A549 (cell line): ENCODE measurements around the gene SARDH. TPM values are rescaled to one million over a fixed set of nuclear protein-coding genes. Genes with fewer than 3 reads are reported as not detected.

Source experiments
- ATAC-seq, 2 experiments: fragments of 200-7000 bp in 1 of 2; fragments of >200 bp in 1 of 2; cut with Nextera tagmentation in 1 of 2; cut with Tn5 transposase in 1 of 2; 3 replicates each; pipeline versions ENCODE4 v1.8.0 to v1.9.1; 2018 to 2020; ENCODE audit warnings: mild to moderate bottlenecking in 1 of 2, moderate library complexity in 1 of 2
- CTCF ChIA-PET: fragments of 300-600 bp; sonication (Branson Sonifier 250); formaldehyde crosslinking; extraction: SDS; loops from one replicate; lab custom pipeline; 2021; ENCODE audit warnings: antibody characterized with exemption, inconsistent platforms; lab: Yijun Ruan, JAX
- POLR2A ChIA-PET: fragments of 350-600 bp; formaldehyde crosslinking; extraction: SDS; loops from one replicate; lab custom pipeline; 2021; ENCODE audit warnings: antibody characterized with exemption, inconsistent platforms; lab: Yijun Ruan, JAX
- DNase-seq, 2 experiments: peaks; one replicate each; pipeline versions ENCODE4 v3.0.0 to v3.0.0-alpha.2; 2011 to 2016; ENCODE audit warnings: low read depth in 1 of 2, low spot score in 1 of 2
- FAIRE-seq: peaks from 2 replicates; lab custom pipeline; 2011; peaks lifted over from hg19 to GRCh38; lab: Jason Lieb, UNC
- H3K27ac ChIP-seq, 2 experiments: fragments of >200 bp; sonication (Bioruptor Twin); formaldehyde crosslinking; 3 replicates each; pipeline ENCODE4 v1.5.1; 2016 to 2017
- H3K4me1 ChIP-seq: fragments of >200 bp; sonication (Bioruptor Twin); formaldehyde crosslinking; 3 replicates; pipeline ENCODE4 v1.6.1; 2016
- H3K4me2 ChIP-seq: fragments of >200 bp; sonication (Bioruptor Twin); formaldehyde crosslinking; 3 replicates; pipeline ENCODE4 v1.6.1; 2016
- H3K4me3 ChIP-seq: fragments of >200 bp; sonication (Bioruptor Twin); formaldehyde crosslinking; 3 replicates; pipeline ENCODE4 v1.5.1; 2016
- H3K9me3 ChIP-seq: fragments of >200 bp; sonication (Bioruptor Twin); formaldehyde crosslinking; 3 replicates; pipeline ENCODE4 v1.6.1; 2016
- CBX2 ChIP-seq: fragments of 200-600 bp; sonication (generic); IDR thresholded peaks from 2 replicates; pipeline ENCODE4 v1.6.1; 2016; ENCODE audit warnings: low read depth, mild to moderate bottlenecking, borderline replicate concordance
- CEBPB ChIP-seq, 2 experiments: fragments of >200 bp in 1 of 2; sonication (Bioruptor Twin) in 1 of 2; formaldehyde crosslinking in 1 of 2; IDR thresholded peaks; 2 replicates each; pipeline ENCODE4 v1.6.1; 2012 to 2016
- CHD2 ChIP-seq: fragments of 150-350 bp; IDR thresholded peaks from 2 replicates; pipeline ENCODE4 v1.6.1; 2014; ENCODE audit warnings: low read length; ENCODE audit not compliant: partially characterized antibody
- CHD4 ChIP-seq: fragments of 200-600 bp; sonication (generic); IDR thresholded peaks from 2 replicates; pipeline ENCODE4 v1.6.1; 2016; ENCODE audit warnings: antibody characterized with exemption, mild to moderate bottlenecking, borderline replicate concordance
- EHF ChIP-seq: fragments of 250-450 bp; sonication (Bioruptor Pico); IDR thresholded peaks from 2 replicates; pipeline ENCODE4 v1.5.0; 2020; ENCODE audit warnings: mild to moderate bottlenecking
- EP300 ChIP-seq, 2 experiments: fragments of >200 bp; sonication (Bioruptor Twin); formaldehyde crosslinking; IDR thresholded peaks; 2 replicates in 1 of 2; 3 replicates in 1 of 2; pipeline ENCODE4 v1.6.1; 2016 to 2017
- ESRRA ChIP-seq: fragments of 150-350 bp; IDR thresholded peaks from 2 replicates; pipeline ENCODE4 v1.6.1; 2014; ENCODE audit warnings: mild to moderate bottlenecking, low read length, borderline replicate concordance
- FOSL2 ChIP-seq, 2 experiments: fragments of 450-650 bp in 1 of 2; fragments of >200 bp in 1 of 2; sonication (Bioruptor Twin) in 1 of 2; formaldehyde crosslinking; IDR thresholded peaks; 2 replicates each; pipeline versions ENCODE4 v1.5.0 to v1.6.1; 2016 to 2020; ENCODE audit warnings: mild to moderate bottlenecking in 1 of 2, moderate library complexity in 1 of 2
- GATA3 ChIP-seq: IDR thresholded peaks from 2 replicates; pipeline ENCODE4 v1.6.1; 2012; ENCODE audit warnings: borderline replicate concordance
- HDAC2 ChIP-seq: fragments of 200-600 bp; sonication (generic); IDR thresholded peaks from 2 replicates; pipeline ENCODE4 v1.6.1; 2016
- HOXB13 ChIP-seq: fragments of 250-450 bp; sonication (Bioruptor Pico); IDR thresholded peaks from 2 replicates; pipeline ENCODE4 v1.5.0; 2020; ENCODE audit warnings: low read depth, mild to moderate bottlenecking, moderate library complexity
- JUN ChIP-seq, 2 experiments: fragments of >200 bp; sonication (Bioruptor Twin); formaldehyde crosslinking; IDR thresholded peaks; 2 replicates in 1 of 2; 3 replicates in 1 of 2; pipeline ENCODE4 v1.6.1; 2016 to 2017
- JUNB ChIP-seq: fragments of >200 bp; sonication (Bioruptor Twin); formaldehyde crosslinking; IDR thresholded peaks from 2 replicates; pipeline ENCODE4 v1.6.1; 2016
- KDM1A ChIP-seq: fragments of 200-600 bp; sonication (generic); IDR thresholded peaks from 2 replicates; pipeline ENCODE4 v1.6.1; 2016; ENCODE audit warnings: low read depth, mild to moderate bottlenecking
- NFE2L2 ChIP-seq: fragments of 150-350 bp; conservative IDR thresholded peaks from 2 replicates; pipeline ENCODE4 v1.6.1; 2014; ENCODE audit warnings: low read length
- NPAS2 ChIP-seq: fragments of 250-450 bp; sonication (Bioruptor Pico); IDR thresholded peaks from 2 replicates; pipeline ENCODE4 v1.8.0; 2022; ENCODE audit warnings: mild to moderate bottlenecking, moderate library complexity, borderline replicate concordance
- NR3C1 ChIP-seq: fragments of >200 bp; sonication (Bioruptor Twin); formaldehyde crosslinking; IDR thresholded peaks from 3 replicates; pipeline ENCODE4 v1.6.1; 2017
- POLR2A ChIP-seq: IDR thresholded peaks from 2 replicates; pipeline ENCODE4 v1.6.1; 2012; ENCODE audit warnings: mild to moderate bottlenecking, low read length
- RCOR1 ChIP-seq: fragments of 150-350 bp; IDR thresholded peaks from 2 replicates; pipeline ENCODE4 v1.6.1; 2014; ENCODE audit warnings: antibody characterized with exemption, low read length, low read depth
- RFX5 ChIP-seq: fragments of 450-650 bp; IDR thresholded peaks from 2 replicates; pipeline ENCODE4 v1.7.1; 2014; ENCODE audit warnings: antibody characterized with exemption, mild to moderate bottlenecking, moderate library complexity
- RNF2 ChIP-seq: fragments of 200-600 bp; sonication (generic); IDR thresholded peaks from 2 replicates; pipeline ENCODE4 v1.6.1; 2016; ENCODE audit warnings: low read depth, mild to moderate bottlenecking, antibody characterized with exemption, moderate library complexity, borderline replicate concordance
- SMC3 ChIP-seq: fragments of >200 bp; sonication (Bioruptor Twin); formaldehyde crosslinking; IDR thresholded peaks from 3 replicates; pipeline ENCODE4 v1.6.1; 2018; ENCODE audit warnings: inconsistent platforms
- TFCP2L1 ChIP-seq: fragments of 250-450 bp; sonication (Bioruptor Pico); IDR thresholded peaks from 2 replicates; pipeline ENCODE4 v1.5.0; 2021; ENCODE audit warnings: mild to moderate bottlenecking
- ZNF302 ChIP-seq: fragments of 250-450 bp; sonication (Bioruptor Pico); IDR thresholded peaks from 2 replicates; pipeline ENCODE4 v1.9.0; 2021; ENCODE audit warnings: inconsistent platforms, mild to moderate bottlenecking, moderate library complexity
- whole genome bisulfite sequencing: methylation state at CpG from one replicate; pipeline ENCODE4 v1.1.6; 2017; ENCODE audit errors: missing lambda C conversion rate; 5-methylcytosine and 5-hydroxymethylcytosine counted together
- polyA plus RNA-seq, 4 experiments: library from polyadenylated mRNA; depleted of rRNA in 3 of 4; stranded (reverse); fragments of >200 nt; fragmentation: RNase III in 1 of 4; extraction: RNeasy Plus Mini Kit Qiagen cat#74134 plus additional on column Dnase treatment in 1 of 4; gene quantifications; 2 replicates in 3 of 4; 3 replicates in 1 of 4; pipeline ENCODE4 v1.2.3, GENCODE V29; 2011 to 2017
- TF ChIP-seq, protein P1 (sequence below): fragments of 150-350 bp; IDR thresholded peaks from 2 replicates; pipeline ENCODE4 v1.6.1; 2014; ENCODE audit warnings: low read depth, mild to moderate bottlenecking, low read length
- TF ChIP-seq, protein P2 (sequence below): fragments of >200 bp; sonication (Bioruptor Twin); formaldehyde crosslinking; IDR thresholded peaks from 3 replicates; pipeline ENCODE4 v1.6.1; 2016
- TF ChIP-seq, protein P3 (sequence below): IDR thresholded peaks from 2 replicates; pipeline ENCODE4 v1.6.1; 2012
- TF ChIP-seq, protein P4 (sequence below): fragments of 450-650 bp; IDR thresholded peaks from 2 replicates; pipeline ENCODE4 v1.6.1; 2014; ENCODE audit warnings: antibody characterized with exemption
- TF ChIP-seq, protein P5 (sequence below): IDR thresholded peaks from 2 replicates; pipeline ENCODE4 v1.6.1; 2012; ENCODE audit warnings: low read depth, borderline replicate concordance

Gene SARDH
- polyA plus RNA-seq, 2 of the 4 experiments (the other 2 are of a cell fraction): 0.08 TPM; not detected in 1

DNA sequence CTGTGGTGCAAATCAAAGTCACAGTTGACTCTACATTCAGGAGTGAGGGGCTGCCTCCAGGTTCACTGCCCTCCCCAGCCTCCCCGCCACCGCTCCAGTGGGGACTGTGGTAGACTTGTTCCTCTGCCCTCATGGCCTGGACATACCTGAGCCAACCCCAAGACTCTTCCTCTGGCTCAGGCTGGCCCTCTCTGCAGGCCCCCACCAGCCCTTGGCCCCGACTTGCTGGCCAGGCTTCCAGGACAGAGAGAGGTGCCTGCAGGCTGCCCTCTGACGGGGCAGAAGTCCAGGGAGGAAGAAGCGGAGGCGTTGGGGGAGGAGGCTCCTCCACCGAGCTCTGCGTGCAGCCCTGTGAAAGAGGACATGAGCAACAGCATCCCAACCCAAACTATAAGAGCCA, 2.8 kb upstream of the SARDH start:
- TF ChIP-seq, protein P1, sequence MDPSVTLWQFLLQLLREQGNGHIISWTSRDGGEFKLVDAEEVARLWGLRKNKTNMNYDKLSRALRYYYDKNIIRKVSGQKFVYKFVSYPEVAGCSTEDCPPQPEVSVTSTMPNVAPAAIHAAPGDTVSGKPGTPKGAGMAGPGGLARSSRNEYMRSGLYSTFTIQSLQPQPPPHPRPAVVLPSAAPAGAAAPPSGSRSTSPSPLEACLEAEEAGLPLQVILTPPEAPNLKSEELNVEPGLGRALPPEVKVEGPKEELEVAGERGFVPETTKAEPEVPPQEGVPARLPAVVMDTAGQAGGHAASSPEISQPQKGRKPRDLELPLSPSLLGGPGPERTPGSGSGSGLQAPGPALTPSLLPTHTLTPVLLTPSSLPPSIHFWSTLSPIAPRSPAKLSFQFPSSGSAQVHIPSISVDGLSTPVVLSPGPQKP: no peak
- TF ChIP-seq NFE2L2: no peak
- TF ChIP-seq, protein P2, sequence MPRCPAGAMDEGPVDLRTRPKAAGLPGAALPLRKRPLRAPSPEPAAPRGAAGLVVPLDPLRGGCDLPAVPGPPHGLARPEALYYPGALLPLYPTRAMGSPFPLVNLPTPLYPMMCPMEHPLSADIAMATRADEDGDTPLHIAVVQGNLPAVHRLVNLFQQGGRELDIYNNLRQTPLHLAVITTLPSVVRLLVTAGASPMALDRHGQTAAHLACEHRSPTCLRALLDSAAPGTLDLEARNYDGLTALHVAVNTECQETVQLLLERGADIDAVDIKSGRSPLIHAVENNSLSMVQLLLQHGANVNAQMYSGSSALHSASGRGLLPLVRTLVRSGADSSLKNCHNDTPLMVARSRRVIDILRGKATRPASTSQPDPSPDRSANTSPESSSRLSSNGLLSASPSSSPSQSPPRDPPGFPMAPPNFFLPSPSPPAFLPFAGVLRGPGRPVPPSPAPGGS: no peak
- no peak for TF ChIP-seq SMC3
- TF ChIP-seq RFX5: no peak
- no peak for TF ChIP-seq RNF2
- no peak for TF ChIP-seq CEBPB (IDR thresholded peaks at IDR 0.05)
- no peak for TF ChIP-seq FOSL2 (IDR thresholded peaks at IDR 0.05)
- TF ChIP-seq FOSL2 (CRISPR knock-in tag; IDR thresholded peaks at IDR 0.05): no peak
- no peak for TF ChIP-seq ESRRA
- TF ChIP-seq EP300 (IDR thresholded peaks at IDR 0.05): no peak
- no peak for TF ChIP-seq NR3C1
- TF ChIP-seq CHD2: no peak
- TF ChIP-seq HOXB13: no peak
- Histone ChIP-seq H3K4me1 (no peaks in the 10 kb centered on the region; the same call in 2 of the 3 replicates), H3K4me2 (no peak overlapping the region), H3K4me3 (no peak overlapping the region), H3K27ac (no peak overlapping the region), H3K9me3 (no peaks in the 10 kb centered on the region)
- ATAC-seq (no peak), DNase-seq (no peak), FAIRE-seq (no peak)
- POLR2A ChIA-PET: no interaction called here
- 69% methylated on average over 8 of the region's 8 CpGs for WGBS
- CTCF ChIA-PET: interaction anchor here (2.5 to 3.5 kb wide), 2 partner anchors 13 to 253 kb away, joined by 23 to 41 read pairs; no protein-coding TSS in a partner anchor

DNA sequence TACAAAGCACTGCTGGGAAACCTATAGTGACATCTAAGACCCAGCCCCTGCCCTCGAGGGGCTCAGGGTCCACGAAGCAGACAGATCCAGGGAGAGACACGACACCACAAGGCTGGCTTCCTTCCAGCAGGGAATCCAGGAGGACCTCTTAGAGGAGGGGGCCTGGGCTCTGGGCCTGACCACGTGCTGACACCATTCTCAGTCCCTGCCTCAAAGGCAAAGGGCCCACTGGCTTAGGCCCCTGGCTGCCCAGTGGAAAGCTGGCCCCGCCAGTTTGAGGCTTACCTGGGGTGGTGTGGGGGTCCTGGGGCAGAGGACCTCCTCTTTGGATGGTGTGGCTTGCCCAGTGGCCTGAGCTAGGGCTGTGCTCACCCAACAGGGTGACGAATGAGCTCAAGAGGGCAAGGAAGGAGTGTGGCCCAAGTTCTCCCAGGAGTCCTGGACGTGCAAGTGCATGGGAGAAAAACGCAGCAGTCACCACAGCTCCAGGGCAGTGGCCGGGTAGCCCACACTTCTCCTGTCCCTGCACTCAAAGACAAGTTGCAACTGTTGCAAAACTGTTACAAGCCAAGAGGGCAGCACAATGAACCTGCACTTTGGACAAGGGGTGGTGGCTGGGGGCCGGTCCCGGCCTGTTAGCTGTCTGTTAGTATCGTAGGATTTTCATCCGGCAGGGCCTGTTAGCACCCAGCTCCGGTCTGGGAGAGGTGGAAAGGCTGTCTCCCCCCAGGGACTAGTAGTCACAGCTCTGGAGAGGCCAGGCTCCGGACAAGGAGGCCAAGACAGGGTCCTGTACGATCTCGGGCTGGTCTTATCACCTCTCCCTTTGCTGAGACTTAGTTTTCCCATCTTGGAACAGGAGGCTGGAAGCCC, 1.5 kb upstream of the SARDH start:
- 56% methylated on average over 15 of the region's 17 CpGs for WGBS
- Histone ChIP-seq H3K4me1 (no peaks in the 10 kb centered on the region; the same call in 2 of the 3 replicates), H3K9me3 (no peaks in the 10 kb centered on the region), H3K27ac (no peak overlapping the region), H3K4me2 (no peak overlapping the region), H3K4me3 (no peak overlapping the region)
- DNase-seq (no peak), ATAC-seq (no peak), FAIRE-seq (no peak)
- POLR2A ChIA-PET: no interaction called here
- TF ChIP-seq EHF (CRISPR knock-in tag): no peak
- no peak for TF ChIP-seq HOXB13
- TF ChIP-seq NFE2L2: no peak
- no peak for TF ChIP-seq JUN (IDR thresholded peaks at IDR 0.05)
- no peak for TF ChIP-seq NPAS2 (CRISPR knock-in tag)
- TF ChIP-seq, all 56 proteins: peak for 0
- CTCF ChIA-PET: interaction anchor here (0.6 to 2.0 kb wide), 6 partner anchors 10 to 1305 kb away, joined by 3 to 5 read pairs (median 4); no protein-coding TSS in a partner anchor

DNA sequence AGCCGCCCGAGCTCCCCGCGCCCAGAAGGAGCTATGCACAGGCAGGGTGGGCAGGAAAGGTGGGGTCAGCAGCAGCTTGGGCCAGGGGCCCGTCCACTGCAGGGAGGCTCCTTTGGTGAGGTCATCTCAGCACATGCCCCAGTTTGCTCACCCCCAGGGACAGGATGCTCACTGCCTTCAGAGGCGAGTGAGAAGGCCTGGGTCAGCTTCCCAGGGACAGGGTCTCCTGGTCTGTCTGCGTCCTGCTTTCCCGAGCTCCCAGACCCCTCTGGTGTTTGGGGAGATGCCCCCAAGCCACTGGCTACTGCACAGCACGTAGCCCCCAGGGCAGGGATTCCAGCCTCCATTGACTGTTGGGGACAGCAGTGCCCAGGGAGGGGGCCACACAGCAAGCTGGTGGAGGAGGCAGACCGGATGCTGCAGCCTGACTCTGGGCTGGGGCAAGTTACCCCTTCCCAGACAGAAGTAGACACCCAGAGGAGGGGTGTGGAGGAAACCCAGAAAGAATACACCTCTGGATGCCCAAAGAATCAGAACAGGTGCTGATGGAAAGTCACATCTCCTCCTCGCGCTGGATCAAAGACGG, 581 bp upstream of the SARDH start:
- 81% methylated on average over 11 of the region's 13 CpGs for WGBS
- FAIRE-seq: no peak
- no peak for ATAC-seq
- ChIA-PET CTCF (interaction anchor here (1.1 to 4.2 kb wide), 6 partner anchors 9 to 717 kb away, joined by 3 to 21 read pairs (median 4); no protein-coding TSS in a partner anchor), POLR2A (no interaction called here)
- Histone ChIP-seq H3K9me3 (no peaks in the 10 kb centered on the region), H3K4me3 (no peak overlapping the region), H3K27ac (no peak overlapping the region), H3K4me1 (no peaks in the 10 kb centered on the region; the same call in 2 of the 3 replicates)
- no peak for DNase-seq
- TF ChIP-seq JUN (IDR thresholded peaks at IDR 0.05) (no peak), HDAC2 (no peak), RNF2 (no peak), CBX2 (no peak), RCOR1 (no peak), RFX5 (no peak), POLR2A (no peak), EP300 (IDR thresholded peaks at IDR 0.05) (no peak), NFE2L2 (no peak), ESRRA (no peak), GATA3 (no peak), CHD4 (no peak), KDM1A (no peak), JUNB (no peak), ZNF302 (no peak), TFCP2L1 (CRISPR knock-in tag) (no peak)
- TF ChIP-seq, protein P3, sequence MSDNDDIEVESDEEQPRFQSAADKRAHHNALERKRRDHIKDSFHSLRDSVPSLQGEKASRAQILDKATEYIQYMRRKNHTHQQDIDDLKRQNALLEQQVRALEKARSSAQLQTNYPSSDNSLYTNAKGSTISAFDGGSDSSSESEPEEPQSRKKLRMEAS: no peak
- TF ChIP-seq, protein P4, sequence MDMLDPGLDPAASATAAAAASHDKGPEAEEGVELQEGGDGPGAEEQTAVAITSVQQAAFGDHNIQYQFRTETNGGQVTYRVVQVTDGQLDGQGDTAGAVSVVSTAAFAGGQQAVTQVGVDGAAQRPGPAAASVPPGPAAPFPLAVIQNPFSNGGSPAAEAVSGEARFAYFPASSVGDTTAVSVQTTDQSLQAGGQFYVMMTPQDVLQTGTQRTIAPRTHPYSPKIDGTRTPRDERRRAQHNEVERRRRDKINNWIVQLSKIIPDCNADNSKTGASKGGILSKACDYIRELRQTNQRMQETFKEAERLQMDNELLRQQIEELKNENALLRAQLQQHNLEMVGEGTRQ: no peak
- TF ChIP-seq, protein P5, sequence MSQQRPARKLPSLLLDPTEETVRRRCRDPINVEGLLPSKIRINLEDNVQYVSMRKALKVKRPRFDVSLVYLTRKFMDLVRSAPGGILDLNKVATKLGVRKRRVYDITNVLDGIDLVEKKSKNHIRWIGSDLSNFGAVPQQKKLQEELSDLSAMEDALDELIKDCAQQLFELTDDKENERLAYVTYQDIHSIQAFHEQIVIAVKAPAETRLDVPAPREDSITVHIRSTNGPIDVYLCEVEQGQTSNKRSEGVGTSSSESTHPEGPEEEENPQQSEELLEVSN: no peak
- TF ChIP-seq, all 56 proteins: peak for 0
- no peak overlapping the region for H3K4me2 ChIP-seq
